ENCODE measurements around the gene ZFYVE28. TPM values are rescaled to one million over a fixed set of nuclear protein-coding genes. Genes with fewer than 3 reads are reported as not detected.

Gene ZFYVE28
- total and polyA plus RNA-seq, 5 donors from 2014 or later, result 8.5 to 86.4 (median 17.6) TPM

GRCh38 chr4:2350982-2351381 is 67.5 kb downstream of the ZFYVE28 start:
- ATAC-seq (ENCODE audit: low read depth in 2 of 2), result no peak
- no peak overlapping the region for H3K4me3 Mint-ChIP-seq
- no peaks in the 10 kb centered on the region for H3K36me3 ChIP-seq (ENCODE audit: control insufficient read depth, insufficient read depth, low read length)
- peaks cover 0 to 6% (median 0%) of the 10 kb centered on the region in 7 donors for H3K9me3 Mint-ChIP-seq
- peaks cover 7 to 15% (median 9%) of the 10 kb centered on the region in 4 donors for H3K4me1 Mint-ChIP-seq
- no peak overlapping the region for H3K27ac ChIP-seq (ENCODE audit: insufficient read depth, low read length, poor library complexity, severe bottlenecking)
- H3K27me3 ChIP-seq (ENCODE audit: control insufficient read depth, insufficient read depth, low read length), result no peaks in the 10 kb centered on the region
- DNase-seq, result no peak
- H3K27me3 Mint-ChIP-seq, result no peaks in the 10 kb centered on the region
- no peaks in the 10 kb centered on the region for H3K4me1 ChIP-seq (ENCODE audit: control insufficient read depth, insufficient read depth, low read length, poor library complexity, severe bottlenecking)
- peaks cover 0 to 5% of the 10 kb centered on the region in 2 experiments for H3K9me3 ChIP-seq (ENCODE audit: control insufficient read depth in 2 of 2, low read length in 2 of 2)
- no peak overlapping the region for H3K4me3 ChIP-seq (ENCODE audit: low read depth, low read length)
- H3K27ac Mint-ChIP-seq, result peak overlapping the region in 1 of 3 donors; percentile 42
- H3K36me3 Mint-ChIP-seq, result no peaks in the 10 kb centered on the region

DNA sequence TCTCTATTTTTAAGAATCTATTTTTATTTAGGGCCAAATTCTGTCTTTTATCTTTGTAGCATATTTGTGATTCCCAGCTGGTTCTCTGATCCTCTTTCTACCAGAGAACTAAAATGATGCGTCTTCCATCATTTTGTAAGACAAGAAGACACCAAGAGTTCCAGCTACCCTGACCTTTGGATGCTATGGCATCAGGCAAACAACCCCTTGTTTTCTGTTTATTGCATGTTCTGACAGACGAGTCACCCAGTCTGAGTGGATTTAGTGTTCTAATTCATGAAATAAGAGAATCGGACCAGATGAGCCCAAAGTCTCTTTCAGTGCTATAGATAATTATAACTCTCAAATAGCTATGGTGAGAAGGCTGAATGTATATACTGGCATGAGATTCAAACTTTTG is 69.7 kb downstream of the ZFYVE28 start:
- H3K4me3 ChIP-seq (ENCODE audit: low read depth, low read length), result no peak overlapping the region
- peaks cover 0 to 8% of the 10 kb centered on the region in 2 experiments for H3K9me3 ChIP-seq (ENCODE audit: control insufficient read depth in 2 of 2, low read length in 2 of 2)
- ATAC-seq (ENCODE audit: low read depth in 2 of 2) (no peak), DNase-seq (no peak)
- H3K27me3 Mint-ChIP-seq, result no peaks in the 10 kb centered on the region
- peak overlapping the region in 1 of 3 donors; percentile 43 for H3K27ac Mint-ChIP-seq
- no peak overlapping the region for H3K4me3 Mint-ChIP-seq
- H3K4me1 Mint-ChIP-seq, result peaks cover 3 to 11% (median 10%) of the 10 kb centered on the region in 4 donors
- peaks cover 0 to 7% (median 0%) of the 10 kb centered on the region in 7 donors for H3K9me3 Mint-ChIP-seq
- H3K36me3 Mint-ChIP-seq, result peaks cover 11% of the 10 kb centered on the region
- H3K27ac ChIP-seq (ENCODE audit: insufficient read depth, low read length, poor library complexity, severe bottlenecking), result no peak overlapping the region
- no peaks in the 10 kb centered on the region for H3K4me1 ChIP-seq (ENCODE audit: control insufficient read depth, insufficient read depth, low read length, poor library complexity, severe bottlenecking)
- no peaks in the 10 kb centered on the region for H3K36me3 ChIP-seq (ENCODE audit: control insufficient read depth, insufficient read depth, low read length)
- H3K27me3 ChIP-seq (ENCODE audit: control insufficient read depth, insufficient read depth, low read length), result no peaks in the 10 kb centered on the region

- Histone ChIP-seq H3K4me3 (ENCODE audit: low read depth, low read length) (no peak overlapping the region), H3K9me3 (ENCODE audit: control insufficient read depth in 2 of 2, low read length in 2 of 2) (peaks cover 0 to 8% of the 10 kb centered on the region in 2 experiments), H3K27ac (ENCODE audit: insufficient read depth, low read length, poor library complexity, severe bottlenecking) (no peak overlapping the region), H3K4me1 (ENCODE audit: control insufficient read depth, insufficient read depth, low read length, poor library complexity, severe bottlenecking) (no peaks in the 10 kb centered on the region), H3K36me3 (ENCODE audit: control insufficient read depth, insufficient read depth, low read length) (peaks cover 6% of the 10 kb centered on the region), H3K27me3 (ENCODE audit: control insufficient read depth, insufficient read depth, low read length) (no peaks in the 10 kb centered on the region)
- no peak for ATAC-seq (ENCODE audit: low read depth in 2 of 2)
- DNase-seq, result no peak
- H3K4me1 Mint-ChIP-seq, result peaks cover 5 to 14% (median 10%) of the 10 kb centered on the region in 4 donors
- no peaks in the 10 kb centered on the region for H3K27me3 Mint-ChIP-seq
- H3K36me3 Mint-ChIP-seq, result peaks cover 13% of the 10 kb centered on the region
- peaks cover 0 to 7% (median 0%) of the 10 kb centered on the region in 7 donors for H3K9me3 Mint-ChIP-seq
- H3K4me3 Mint-ChIP-seq, result no peak overlapping the region
- H3K27ac Mint-ChIP-seq, result no peak overlapping the region
These were observed 71.3 kb downstream of the ZFYVE28 start for GRCh38 chr4:2347190-2347589.

DNA sequence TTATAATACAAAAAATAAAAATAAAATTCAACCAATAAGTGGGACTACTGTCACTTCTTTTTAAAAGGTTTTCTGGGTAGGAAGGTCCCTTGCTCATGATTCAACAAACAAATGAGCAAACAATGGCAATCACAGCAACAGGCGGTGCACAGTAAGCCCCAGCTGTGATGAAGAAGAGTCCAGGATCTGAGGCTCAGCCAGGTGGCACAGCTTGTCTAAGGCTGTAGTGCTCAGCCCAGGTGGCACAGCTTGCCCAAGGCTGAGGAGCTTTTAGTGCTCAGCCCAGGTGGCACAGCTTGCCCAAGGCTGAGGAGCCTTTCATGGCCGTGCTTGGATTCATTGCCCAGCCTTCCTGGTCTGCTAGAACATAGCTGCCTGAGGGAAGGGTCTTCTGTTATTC is 75.0 kb downstream of the ZFYVE28 start:
- ATAC-seq (ENCODE audit: low read depth in 2 of 2) (no peak), DNase-seq (no peak)
- no peak overlapping the region for H3K27ac ChIP-seq (ENCODE audit: insufficient read depth, low read length, poor library complexity, severe bottlenecking)
- Mint-ChIP-seq H3K27me3 (no peaks in the 10 kb centered on the region), H3K36me3 (peaks cover 13% of the 10 kb centered on the region), H3K4me3 (no peak overlapping the region), H3K9me3 (peaks cover 0 to 7% (median 0%) of the 10 kb centered on the region in 7 donors), H3K27ac (no peak overlapping the region), H3K4me1 (peaks cover 5 to 14% (median 8%) of the 10 kb centered on the region in 4 donors)
- no peaks in the 10 kb centered on the region for H3K4me1 ChIP-seq (ENCODE audit: control insufficient read depth, insufficient read depth, low read length, poor library complexity, severe bottlenecking)
- H3K36me3 ChIP-seq (ENCODE audit: control insufficient read depth, insufficient read depth, low read length), result peaks cover 16% of the 10 kb centered on the region
- H3K27me3 ChIP-seq (ENCODE audit: control insufficient read depth, insufficient read depth, low read length), result no peaks in the 10 kb centered on the region
- H3K9me3 ChIP-seq (ENCODE audit: control insufficient read depth in 2 of 2, low read length in 2 of 2), result peaks cover 0 to 8% of the 10 kb centered on the region in 2 experiments
- no peak overlapping the region for H3K4me3 ChIP-seq (ENCODE audit: low read depth, low read length)

- ATAC-seq (ENCODE audit: low read depth in 2 of 2) (no peak), DNase-seq (no peak)
- peaks cover 0 to 8% of the 10 kb centered on the region in 2 experiments for H3K9me3 ChIP-seq (ENCODE audit: control insufficient read depth in 2 of 2, low read length in 2 of 2)
- no peak overlapping the region for H3K27ac ChIP-seq (ENCODE audit: insufficient read depth, low read length, poor library complexity, severe bottlenecking)
- no peak overlapping the region for H3K4me3 Mint-ChIP-seq
- H3K9me3 Mint-ChIP-seq, result peaks cover 0 to 4% (median 0%) of the 10 kb centered on the region in 7 donors
- H3K4me3 ChIP-seq (ENCODE audit: low read depth, low read length), result no peak overlapping the region
- H3K4me1 ChIP-seq (ENCODE audit: control insufficient read depth, insufficient read depth, low read length, poor library complexity, severe bottlenecking), result no peaks in the 10 kb centered on the region
- H3K27me3 ChIP-seq (ENCODE audit: control insufficient read depth, insufficient read depth, low read length), result no peaks in the 10 kb centered on the region
- no peaks in the 10 kb centered on the region for H3K27me3 Mint-ChIP-seq
- peaks cover 16% of the 10 kb centered on the region for H3K36me3 Mint-ChIP-seq
- peaks cover 0 to 7% (median 3%) of the 10 kb centered on the region in 4 donors for H3K4me1 Mint-ChIP-seq
- no peak overlapping the region for H3K27ac Mint-ChIP-seq
- peaks cover 23% of the 10 kb centered on the region for H3K36me3 ChIP-seq (ENCODE audit: control insufficient read depth, insufficient read depth, low read length)
These were observed 76.4 kb downstream of the ZFYVE28 start for GRCh38 chr4:2341911-2342652.

DNA sequence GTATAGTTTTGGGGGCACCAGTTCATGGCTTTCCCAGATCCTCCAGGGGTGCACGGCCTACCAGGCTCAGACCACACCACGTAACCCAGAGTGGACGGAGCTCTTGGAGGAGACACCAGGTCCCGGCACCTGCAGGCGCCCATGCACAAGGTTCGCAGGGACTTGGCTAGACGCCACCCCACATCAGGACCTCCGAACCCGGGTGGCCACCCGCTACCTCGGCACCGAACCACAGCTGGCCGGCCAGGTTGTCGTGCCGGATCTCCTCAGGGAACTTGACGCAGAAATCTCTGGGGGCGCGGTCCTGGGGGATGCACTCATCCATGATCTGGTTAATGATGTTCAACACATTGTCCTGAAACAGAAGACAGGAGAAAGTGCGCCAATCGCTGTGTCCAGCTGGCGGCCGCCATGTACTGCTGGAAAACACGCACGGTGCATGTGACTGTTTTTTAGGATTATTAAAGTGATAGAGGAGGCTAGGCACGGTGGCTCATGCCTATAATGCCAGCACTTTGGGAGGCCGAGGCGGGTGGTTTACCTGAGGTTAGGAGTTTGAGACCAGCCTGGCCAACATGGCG is 77.1 kb downstream of the ZFYVE28 start:
- peaks cover 26% of the 10 kb centered on the region for H3K36me3 ChIP-seq (ENCODE audit: control insufficient read depth, insufficient read depth, low read length)
- Mint-ChIP-seq H3K4me3 (no peak overlapping the region), H3K27ac (no peak overlapping the region), H3K9me3 (peaks cover 0 to 3% (median 0%) of the 10 kb centered on the region in 7 donors), H3K4me1 (peaks cover 0 to 5% (median 3%) of the 10 kb centered on the region in 4 donors), H3K36me3 (peaks cover 20% of the 10 kb centered on the region), H3K27me3 (no peaks in the 10 kb centered on the region)
- H3K4me3 ChIP-seq (ENCODE audit: low read depth, low read length), result no peak overlapping the region
- DNase-seq (no peak), ATAC-seq (ENCODE audit: low read depth in 2 of 2) (no peak)
- no peak overlapping the region for H3K27ac ChIP-seq (ENCODE audit: insufficient read depth, low read length, poor library complexity, severe bottlenecking)
- H3K4me1 ChIP-seq (ENCODE audit: control insufficient read depth, insufficient read depth, low read length, poor library complexity, severe bottlenecking), result no peaks in the 10 kb centered on the region
- peaks cover 0 to 3% of the 10 kb centered on the region in 2 experiments for H3K9me3 ChIP-seq (ENCODE audit: control insufficient read depth in 2 of 2, low read length in 2 of 2)
- no peaks in the 10 kb centered on the region for H3K27me3 ChIP-seq (ENCODE audit: control insufficient read depth, insufficient read depth, low read length)

GRCh38 chr4:2340272-2341061 is 78.0 kb downstream of the ZFYVE28 start:
- H3K27me3 ChIP-seq (ENCODE audit: control insufficient read depth, insufficient read depth, low read length), result no peaks in the 10 kb centered on the region
- Mint-ChIP-seq H3K4me3 (no peak overlapping the region), H3K4me1 (peaks cover 0 to 5% (median 3%) of the 10 kb centered on the region in 4 donors), H3K9me3 (peaks cover 0 to 3% (median 0%) of the 10 kb centered on the region in 7 donors), H3K27me3 (no peaks in the 10 kb centered on the region), H3K27ac (no peak overlapping the region), H3K36me3 (peaks cover 23% of the 10 kb centered on the region)
- H3K4me1 ChIP-seq (ENCODE audit: control insufficient read depth, insufficient read depth, low read length, poor library complexity, severe bottlenecking), result no peaks in the 10 kb centered on the region
- peaks cover 26% of the 10 kb centered on the region for H3K36me3 ChIP-seq (ENCODE audit: control insufficient read depth, insufficient read depth, low read length)
- ATAC-seq (ENCODE audit: low read depth in 2 of 2) (no peak), DNase-seq (no peak)
- H3K4me3 ChIP-seq (ENCODE audit: low read depth, low read length), result no peak overlapping the region
- H3K27ac ChIP-seq (ENCODE audit: insufficient read depth, low read length, poor library complexity, severe bottlenecking), result no peak overlapping the region
- no peaks in the 10 kb centered on the region for H3K9me3 ChIP-seq (ENCODE audit: control insufficient read depth in 2 of 2, low read length in 2 of 2)

Measured in CD4-positive, CD25-positive, alpha-beta regulatory T cell (primary cell).